Karpas-422 (cell line): Measurements from ENCODE around the gene ANXA3. TPM values are rescaled to one million over a fixed set of nuclear protein-coding genes. Genes with fewer than 3 reads are reported as not detected.

Experiments used
- DNase-seq: peaks from one replicate; pipeline ENCODE4 v3.0.0-alpha.2; 2015
- H2AFZ ChIP-seq: fragments of 200-600 bp; sonication (generic); 2 replicates; pipeline ENCODE4 v1.6.1; 2014; ENCODE audit warnings: antibody characterized with exemption, low read length, mixed read lengths
- H3K27ac ChIP-seq: fragments of 200-600 bp; sonication (generic); 2 replicates; pipeline ENCODE4 v1.5.1; 2014; ENCODE audit warnings: mild to moderate bottlenecking, low read length, moderate library complexity
- H3K27me3 ChIP-seq: fragments of 200-600 bp; sonication (generic); 2 replicates; pipeline ENCODE4 v1.6.1; 2014; ENCODE audit warnings: low read length, mixed read lengths
- H3K36me3 ChIP-seq: fragments of 200-600 bp; sonication (generic); 2 replicates; pipeline ENCODE4 v1.6.1; 2014; ENCODE audit warnings: low read length, mixed read lengths; ENCODE audit not compliant: insufficient read depth
- H3K4me1 ChIP-seq: fragments of 200-600 bp; sonication (generic); 2 replicates; pipeline ENCODE4 v1.6.1; 2014; ENCODE audit warnings: mild to moderate bottlenecking, low read length, mixed read lengths
- H3K4me2 ChIP-seq: fragments of 200-600 bp; sonication (generic); 2 replicates; pipeline ENCODE4 v1.6.1; 2014; ENCODE audit warnings: low read length, low read depth, mild to moderate bottlenecking; ENCODE audit not compliant: poor library complexity, severe bottlenecking
- H3K4me3 ChIP-seq: fragments of 200-600 bp; sonication (generic); 2 replicates; pipeline ENCODE4 v1.5.1; 2014; ENCODE audit warnings: mild to moderate bottlenecking, antibody characterized with exemption, low read length, mixed read lengths
- H3K79me2 ChIP-seq: fragments of 200-600 bp; sonication (generic); 2 replicates; pipeline ENCODE4 v1.6.1; 2014; ENCODE audit warnings: mild to moderate bottlenecking, low read length, mixed read lengths
- H3K9ac ChIP-seq: fragments of 200-600 bp; sonication (generic); 2 replicates; pipeline ENCODE4 v1.6.0; 2014; ENCODE audit warnings: low read length
- H3K9me2 ChIP-seq: fragments of 200-600 bp; sonication (generic), shearing (Covaris generic); replicated peaks from 2 replicates; pipeline ENCODE4 v1.6.0; 2014; ENCODE audit warnings: mild to moderate bottlenecking, low read length, moderate library complexity; ENCODE audit not compliant: insufficient read depth
- H3K9me3 ChIP-seq: fragments of 300-700, 200-600 bp; sonication (generic); 2 replicates; pipeline ENCODE4 v1.6.1; 2014; ENCODE audit warnings: low read length, mixed read lengths
- H4K20me1 ChIP-seq: fragments of 200-600 bp; sonication (generic); 2 replicates; pipeline ENCODE4 v1.6.1; 2014; ENCODE audit warnings: mild to moderate bottlenecking, antibody characterized with exemption, low read length, low read depth; ENCODE audit not compliant: insufficient read depth
- total RNA-seq: library from RNA; depleted of rRNA; stranded (reverse); fragments of >200 nt; shearing (Covaris generic); gene quantifications from 2 replicates; pipeline ENCODE4 v1.2.3, GENCODE V29; 2014; ENCODE audit warnings: low replicate concordance

Gene ANXA3
- total RNA-seq, 1 experiment from 2014 or later, result not detected

DNA sequence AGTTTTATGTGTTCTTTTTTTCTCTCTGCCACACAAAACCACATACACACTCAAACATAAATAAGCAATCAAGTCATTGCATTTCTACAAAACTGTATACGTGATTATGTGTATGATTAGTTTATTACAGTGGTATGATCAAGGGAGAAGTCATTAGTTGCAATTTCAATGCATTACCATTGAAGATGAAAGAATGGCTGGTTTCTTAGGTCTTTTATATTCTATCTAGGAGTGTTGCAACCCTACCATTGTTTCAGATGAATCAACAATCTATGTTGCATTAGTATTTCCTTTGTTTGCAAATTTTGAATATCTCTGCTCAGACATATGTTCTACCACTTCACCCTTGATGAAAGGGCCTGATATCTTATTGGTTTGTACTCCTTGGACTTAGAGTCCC lies 6.8 kb downstream of the ANXA3 start:
- H3K9me3 ChIP-seq, result no peaks in the 10 kb centered on the region
- H3K9me2 ChIP-seq, result no peaks in the 10 kb centered on the region
- no peaks in the 10 kb centered on the region for H3K27me3 ChIP-seq
- DNase-seq, result no peak
- no peak overlapping the region for H3K4me3 ChIP-seq
- H3K36me3 ChIP-seq, result no peaks in the 10 kb centered on the region
- H2AFZ ChIP-seq, result no peak overlapping the region
- H3K27ac ChIP-seq, result no peak overlapping the region
- H4K20me1 ChIP-seq, result no peaks in the 10 kb centered on the region
- no peak overlapping the region for H3K9ac ChIP-seq
- H3K4me1 ChIP-seq, result no peaks in the 10 kb centered on the region
- H3K79me2 ChIP-seq, result no peaks in the 10 kb centered on the region
- H3K4me2 ChIP-seq, result no peak overlapping the region

DNA sequence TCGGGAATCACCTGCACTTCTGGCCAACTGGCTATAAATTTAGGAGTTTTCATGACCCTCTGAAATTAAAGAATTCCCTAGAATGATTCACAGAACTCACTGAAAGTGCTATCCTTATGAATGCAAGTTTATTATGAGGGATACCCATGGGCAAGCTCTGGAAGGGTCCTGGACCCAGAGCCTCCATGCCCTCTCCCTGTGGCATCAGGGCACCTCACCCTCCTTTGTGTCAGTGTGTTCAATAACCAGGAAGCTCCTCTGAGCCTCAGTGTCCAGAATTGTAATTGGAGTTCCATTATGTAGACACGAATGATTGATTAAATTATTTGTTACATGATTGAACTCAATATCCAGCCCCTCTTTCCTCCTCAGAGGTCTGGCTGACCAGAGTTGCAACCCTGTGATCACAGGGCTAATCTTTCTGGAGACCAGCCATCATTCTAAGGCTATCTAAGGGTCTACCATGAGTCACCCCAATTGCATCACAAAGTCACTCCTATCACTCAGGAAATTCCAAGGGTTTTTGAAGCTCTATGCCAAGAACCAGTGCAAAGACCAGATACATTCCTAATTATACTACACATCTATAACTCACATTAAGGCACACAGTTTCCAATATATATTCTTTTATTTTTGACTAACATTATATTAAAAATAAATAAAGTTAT lies 8.9 kb downstream of the ANXA3 start:
- Histone ChIP-seq H3K27ac (no peak overlapping the region), H3K27me3 (no peaks in the 10 kb centered on the region), H4K20me1 (no peaks in the 10 kb centered on the region), H3K4me1 (no peaks in the 10 kb centered on the region), H3K9me3 (no peaks in the 10 kb centered on the region), H3K9me2 (no peaks in the 10 kb centered on the region), H3K36me3 (no peaks in the 10 kb centered on the region), H2AFZ (no peak overlapping the region), H3K9ac (no peak overlapping the region), H3K4me3 (no peak overlapping the region), H3K79me2 (no peaks in the 10 kb centered on the region), H3K4me2 (no peak overlapping the region)
- DNase-seq, result no peak

DNA sequence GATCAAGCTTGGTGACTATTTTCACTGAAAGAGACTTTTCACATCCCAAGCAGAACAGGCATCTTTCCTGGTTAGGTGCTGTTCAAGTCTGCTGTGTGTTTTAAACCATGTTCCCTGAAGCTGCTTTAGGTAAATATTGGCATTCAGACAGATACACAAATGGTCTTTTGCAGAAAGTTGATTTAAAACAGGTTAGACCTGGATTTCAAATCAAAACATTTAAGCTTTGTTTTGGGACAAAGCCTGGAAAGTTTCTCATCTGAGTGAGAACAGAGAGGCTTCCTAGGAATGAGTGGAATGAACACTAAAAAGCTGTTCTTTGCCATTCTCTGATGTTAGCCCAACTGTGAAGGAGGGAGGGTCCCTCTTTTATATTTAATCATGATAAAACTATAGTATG lies 10.1 kb downstream of the ANXA3 start:
- Histone ChIP-seq H3K9ac (no peak overlapping the region), H3K79me2 (no peaks in the 10 kb centered on the region), H4K20me1 (no peaks in the 10 kb centered on the region), H3K9me2 (no peaks in the 10 kb centered on the region), H3K4me1 (no peaks in the 10 kb centered on the region), H3K9me3 (no peaks in the 10 kb centered on the region), H2AFZ (no peak overlapping the region), H3K27ac (no peak overlapping the region), H3K36me3 (no peaks in the 10 kb centered on the region), H3K4me3 (no peak overlapping the region), H3K4me2 (no peak overlapping the region), H3K27me3 (no peaks in the 10 kb centered on the region)
- DNase-seq, result no peak

DNA sequence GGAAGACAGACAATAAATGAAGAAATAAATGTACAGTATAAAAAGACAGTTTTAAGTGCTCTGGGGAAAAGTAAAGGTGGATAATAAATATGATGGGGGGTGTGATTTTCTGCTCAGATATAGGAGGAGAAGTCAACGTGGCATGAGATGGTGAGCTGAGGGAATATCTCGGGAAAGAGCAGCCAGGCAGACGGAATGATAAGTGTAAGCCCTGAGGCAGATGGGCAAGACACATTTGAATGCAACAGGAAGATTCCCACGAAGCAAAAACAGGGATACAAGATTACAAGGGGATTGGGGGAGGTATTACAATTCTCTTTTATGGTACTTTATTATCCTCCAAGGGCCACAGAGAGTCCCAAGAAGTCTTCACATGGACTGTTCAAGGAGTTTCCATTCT lies 11.1 kb downstream of the ANXA3 start:
- H3K4me2 ChIP-seq, result no peak overlapping the region
- H3K4me3 ChIP-seq, result no peak overlapping the region
- no peak overlapping the region for H3K9ac ChIP-seq
- no peak for DNase-seq
- no peaks in the 10 kb centered on the region for H4K20me1 ChIP-seq
- H3K27me3 ChIP-seq, result no peaks in the 10 kb centered on the region
- H2AFZ ChIP-seq, result no peak overlapping the region
- H3K9me3 ChIP-seq, result no peaks in the 10 kb centered on the region
- H3K27ac ChIP-seq, result no peak overlapping the region
- H3K9me2 ChIP-seq, result no peaks in the 10 kb centered on the region
- no peaks in the 10 kb centered on the region for H3K4me1 ChIP-seq
- H3K79me2 ChIP-seq, result no peaks in the 10 kb centered on the region
- H3K36me3 ChIP-seq, result no peaks in the 10 kb centered on the region

DNA sequence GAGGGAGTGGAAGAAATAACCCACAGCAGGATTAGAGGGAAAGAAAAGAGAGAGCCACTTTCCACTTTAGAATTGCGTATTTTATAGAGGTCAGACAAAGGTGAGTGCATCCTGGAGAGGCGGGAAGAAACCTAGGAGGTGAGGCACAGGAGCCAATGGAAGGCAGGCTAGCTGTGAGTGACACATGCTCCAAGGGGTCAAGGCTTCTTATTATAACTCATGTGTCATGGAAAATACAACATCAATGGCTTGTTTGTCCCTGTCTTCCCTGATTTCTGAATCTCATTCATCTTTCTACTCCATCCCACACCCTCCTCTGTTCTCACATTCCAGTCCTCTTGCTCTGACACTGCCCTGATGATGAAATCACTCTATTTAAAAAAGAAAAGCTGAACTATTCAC lies 14.4 kb downstream of the ANXA3 start:
- Histone ChIP-seq H4K20me1 (no peaks in the 10 kb centered on the region), H3K27me3 (no peaks in the 10 kb centered on the region), H3K79me2 (no peaks in the 10 kb centered on the region), H3K9me2 (no peaks in the 10 kb centered on the region), H3K27ac (no peak overlapping the region), H3K9me3 (no peaks in the 10 kb centered on the region), H3K36me3 (no peaks in the 10 kb centered on the region), H3K9ac (no peak overlapping the region), H3K4me3 (no peak overlapping the region), H3K4me2 (no peak overlapping the region), H3K4me1 (no peaks in the 10 kb centered on the region), H2AFZ (no peak overlapping the region)
- DNase-seq, result no peak

DNA sequence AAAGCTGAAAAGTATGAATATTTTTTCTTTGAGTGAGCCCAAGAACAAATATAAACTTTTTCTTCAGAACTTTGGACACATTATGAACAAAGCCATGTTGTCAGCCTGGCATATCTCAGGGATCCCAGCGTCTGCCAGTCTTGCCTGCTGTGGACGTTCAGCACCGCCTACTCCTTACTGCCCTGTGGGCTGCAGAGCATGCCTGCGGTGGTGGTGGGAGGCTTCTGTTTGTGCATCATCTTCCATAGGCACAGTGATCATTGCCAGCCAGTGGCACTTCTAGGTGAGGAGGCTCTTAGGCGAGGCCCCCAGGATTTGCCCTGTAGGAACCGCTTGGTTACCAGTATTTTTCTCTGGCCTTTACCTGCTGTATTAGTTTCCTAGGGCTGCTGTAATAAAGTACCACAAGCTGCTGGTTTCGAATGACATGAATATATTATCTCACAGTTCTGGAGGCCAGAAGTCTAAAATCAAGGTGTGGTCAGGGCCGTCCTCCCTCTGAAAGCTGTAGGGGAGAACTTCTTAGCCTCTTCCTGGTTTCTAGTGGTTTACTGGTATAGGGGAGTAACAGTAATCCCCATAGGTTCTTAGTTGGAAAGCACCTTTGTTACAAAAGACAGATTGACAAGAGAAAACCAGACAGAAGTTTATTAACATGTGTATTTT lies 15.4 kb downstream of the ANXA3 start:
- DNase-seq, result no peak
- Histone ChIP-seq H3K9me3 (no peaks in the 10 kb centered on the region), H4K20me1 (no peaks in the 10 kb centered on the region), H2AFZ (no peak overlapping the region), H3K9ac (no peak overlapping the region), H3K4me2 (no peak overlapping the region), H3K4me3 (no peak overlapping the region), H3K27ac (no peak overlapping the region), H3K4me1 (no peaks in the 10 kb centered on the region), H3K27me3 (no peaks in the 10 kb centered on the region), H3K36me3 (no peaks in the 10 kb centered on the region), H3K9me2 (no peaks in the 10 kb centered on the region), H3K79me2 (no peaks in the 10 kb centered on the region)

DNA sequence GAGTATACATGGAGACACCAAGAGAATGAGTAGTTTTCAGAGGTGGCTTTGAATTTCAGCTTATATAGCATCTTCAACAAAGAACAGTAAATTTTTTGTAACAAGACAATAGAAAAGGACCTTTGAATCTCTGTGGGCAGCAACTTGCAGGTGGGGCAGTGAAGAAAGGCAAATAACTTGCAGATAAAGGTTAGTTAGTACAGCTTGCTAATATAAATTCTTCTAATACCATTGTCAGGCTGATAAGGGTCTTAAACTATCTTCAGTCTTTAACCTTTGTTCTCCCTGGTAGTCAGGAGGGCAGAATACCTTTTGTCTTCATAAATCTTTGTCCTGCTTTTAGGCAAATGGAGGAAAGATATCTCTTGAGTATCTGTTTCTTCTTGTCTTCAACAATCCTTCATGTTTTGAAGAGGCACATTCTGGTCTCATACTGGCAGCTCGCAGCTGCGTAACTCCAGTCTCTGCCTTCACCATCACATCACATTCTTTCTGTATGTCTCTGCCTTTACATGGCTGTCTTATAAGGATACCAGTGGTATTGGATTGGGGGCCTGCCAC lies 16.0 kb downstream of the ANXA3 start:
- H3K4me3 ChIP-seq, result no peak overlapping the region
- no peaks in the 10 kb centered on the region for H3K36me3 ChIP-seq
- H3K9ac ChIP-seq, result no peak overlapping the region
- H4K20me1 ChIP-seq, result no peaks in the 10 kb centered on the region
- no peak overlapping the region for H3K4me2 ChIP-seq
- no peaks in the 10 kb centered on the region for H3K9me2 ChIP-seq
- H3K79me2 ChIP-seq, result no peaks in the 10 kb centered on the region
- H3K27ac ChIP-seq, result no peak overlapping the region
- no peaks in the 10 kb centered on the region for H3K9me3 ChIP-seq
- no peak overlapping the region for H2AFZ ChIP-seq
- H3K4me1 ChIP-seq, result no peaks in the 10 kb centered on the region
- H3K27me3 ChIP-seq, result no peaks in the 10 kb centered on the region
- DNase-seq, result no peak

DNA sequence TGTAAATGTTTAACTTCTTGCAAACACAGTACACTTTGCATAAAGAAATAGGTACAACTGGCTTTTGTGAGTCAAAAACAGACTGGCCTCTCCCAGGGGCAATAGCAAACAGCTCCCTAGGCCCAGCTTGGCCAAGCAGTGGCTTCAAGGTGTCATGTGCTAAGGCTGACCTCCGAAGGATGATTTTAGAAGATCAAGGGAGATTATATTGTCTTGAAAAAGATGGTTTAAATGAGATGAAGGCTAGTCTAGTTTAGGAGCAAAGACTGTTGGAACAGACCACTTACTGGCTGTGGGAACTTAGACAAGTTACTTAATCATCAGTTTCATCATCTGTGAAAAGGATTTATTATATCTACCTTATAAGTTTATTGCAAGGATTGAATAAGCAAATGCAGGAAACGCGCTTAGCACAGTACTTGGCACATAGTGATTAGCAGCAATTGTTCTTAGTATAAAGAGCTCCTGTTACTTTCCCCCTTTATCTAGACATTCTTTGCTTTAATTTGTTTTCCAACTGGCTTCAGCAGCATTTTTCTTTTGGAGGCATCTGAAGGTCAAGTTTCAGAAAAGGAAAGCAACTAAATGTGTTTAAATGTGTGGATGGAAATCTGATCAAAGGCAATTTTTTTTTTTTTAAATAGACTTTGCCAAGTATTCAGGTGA lies 17.2 kb downstream of the ANXA3 start:
- Histone ChIP-seq H3K79me2 (no peaks in the 10 kb centered on the region), H3K4me2 (no peak overlapping the region), H3K27me3 (no peaks in the 10 kb centered on the region), H3K4me3 (no peak overlapping the region), H3K4me1 (no peaks in the 10 kb centered on the region), H3K9me2 (no peaks in the 10 kb centered on the region), H3K36me3 (no peaks in the 10 kb centered on the region), H3K9ac (no peak overlapping the region), H4K20me1 (no peaks in the 10 kb centered on the region), H3K9me3 (no peaks in the 10 kb centered on the region), H3K27ac (no peak overlapping the region), H2AFZ (no peak overlapping the region)
- DNase-seq, result no peak
